ENCODE measurements around the gene DEUP1.

DNA sequence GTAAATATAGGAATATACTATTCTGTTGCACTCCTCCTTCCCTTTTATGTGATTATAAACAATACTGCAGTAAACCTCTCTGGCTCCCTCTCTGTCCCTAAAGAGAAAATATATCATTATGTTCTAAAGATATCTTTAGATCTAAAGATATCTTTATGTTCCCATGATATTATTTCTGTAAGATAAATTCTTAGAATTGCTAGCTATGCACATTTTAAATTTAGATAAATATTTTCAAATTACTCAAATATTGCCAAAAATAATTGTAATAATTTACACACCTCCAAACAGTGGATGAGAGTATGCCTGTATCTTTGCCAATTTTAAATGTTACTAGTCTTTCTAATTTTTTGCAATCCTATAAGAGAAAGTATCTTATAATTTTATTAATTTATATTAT lies 10.3 kb upstream of the DEUP1 start:
- TF ChIP-seq MXI1 (IDR thresholded peaks at IDR 0.05; ENCODE audit: low read depth, low read length) (no peak), USF1 (IDR thresholded peaks at IDR 0.05; ENCODE audit: borderline replicate concordance, low read depth) (no peak), RAD21 (IDR thresholded peaks at IDR 0.05; ENCODE audit: low read length) (no peak), CTCF (IDR thresholded peaks at IDR 0.05) (no peak)
